ENCODE results near the gene WNK2.

WNK2 gene

GRCh38 chr9:93209576-93210323 is 25.8 kb downstream of the WNK2 start:
- DNase-seq (ENCODE audit: low read depth in 1 of 2, low spot score in 1 of 2): no peak
- Histone ChIP-seq H3K27me3 (ENCODE audit: insufficient read depth, poor library complexity, severe bottlenecking) (no peaks in the 10 kb centered on the region), H3K27ac (replicated peaks) (no peak overlapping the region), H3K4me3 (replicated peaks; ENCODE audit: insufficient read depth, low read length) (no peak overlapping the region)
- TF ChIP-seq CTCF (IDR thresholded peaks at IDR 0.05; ENCODE audit: insufficient read depth, low read length) (no peak), REST (IDR thresholded peaks at IDR 0.05; ENCODE audit: insufficient replicate concordance, low read depth) (no peak), POLR2AphosphoS5 (IDR thresholded peaks at IDR 0.05; ENCODE audit: low read depth) (no peak), GABPA (IDR thresholded peaks at IDR 0.05; ENCODE audit: low read depth) (no peak)

GRCh38 chr9:93210324-93210973 is 26.5 kb downstream of the WNK2 start:
- no peak overlapping the region for H3K4me3 ChIP-seq (replicated peaks; ENCODE audit: insufficient read depth, low read length)
- TF ChIP-seq CTCF (IDR thresholded peaks at IDR 0.05; ENCODE audit: insufficient read depth, low read length) (no peak), GABPA (IDR thresholded peaks at IDR 0.05; ENCODE audit: low read depth) (no peak), REST (IDR thresholded peaks at IDR 0.05; ENCODE audit: insufficient replicate concordance, low read depth) (no peak), SPI1 (IDR thresholded peaks at IDR 0.05; ENCODE audit: borderline replicate concordance, low read depth) (no peak)
- no peaks in the 10 kb centered on the region for H3K27me3 ChIP-seq (ENCODE audit: insufficient read depth, poor library complexity, severe bottlenecking)
- no peak overlapping the region for H3K27ac ChIP-seq (replicated peaks)
- DNase-seq (ENCODE audit: low read depth in 1 of 2, low spot score in 1 of 2): no peak

- DNase-seq (ENCODE audit: low read depth in 1 of 2, low spot score in 1 of 2): no peak
- Histone ChIP-seq H3K27me3 (ENCODE audit: insufficient read depth, poor library complexity, severe bottlenecking) (no peaks in the 10 kb centered on the region), H3K4me3 (replicated peaks; ENCODE audit: insufficient read depth, low read length) (no peak overlapping the region), H3K27ac (replicated peaks) (no peak overlapping the region)
- TF ChIP-seq SPI1 (IDR thresholded peaks at IDR 0.05; ENCODE audit: borderline replicate concordance, low read depth): no peak
- TF ChIP-seq POLR2AphosphoS5 (IDR thresholded peaks at IDR 0.05; ENCODE audit: low read depth): no peak
- no peak for TF ChIP-seq GABPA (IDR thresholded peaks at IDR 0.05; ENCODE audit: low read depth)
- TF ChIP-seq CTCF (IDR thresholded peaks at IDR 0.05; ENCODE audit: insufficient read depth, low read length): no peak
- no peak for TF ChIP-seq REST (IDR thresholded peaks at IDR 0.05; ENCODE audit: insufficient replicate concordance, low read depth)
These were observed 27.2 kb downstream of the WNK2 start for GRCh38 chr9:93210974-93211653.

All from HL-60 (cell line).